ENCODE data around the gene SLC16A13. TPM values are rescaled to one million over a fixed set of nuclear protein-coding genes. Genes with fewer than 3 reads are reported as not detected.

The SLC16A13 gene
- total RNA-seq, 2 experiments from 2014 or later: 4.8 to 5.9 TPM

Other genes with a start within 250 kb of the SLC16A13 start
- gene TEKT1, start 204.3 kb upstream of the SLC16A13 start, total RNA-seq: not detected
- gene ALOX12, start 40.0 kb upstream of the SLC16A13 start, total RNA-seq: not detected
- gene RNASEK, start 23.4 kb upstream of the SLC16A13 start, total RNA-seq: 100 to 1,000 TPM in 1 of 2 experiments, 10 to 100 TPM in 1; 98.4 to 107 TPM
- gene BCL6B, start 13.0 kb upstream of the SLC16A13 start, total RNA-seq: 1 to 10 TPM; 1.2 to 2.4 TPM
- 1 to 10 TPM; 3.1 to 3.4 TPM for gene SLC16A11, start 8.1 kb downstream of the SLC16A13 start, total RNA-seq
- not detected for gene CLEC10A, start 44.2 kb downstream of the SLC16A13 start, total RNA-seq
- not detected for gene ASGR2, start 78.8 kb downstream of the SLC16A13 start, total RNA-seq
- 1 to 10 TPM; 2.6 to 3.9 TPM for gene ASGR1, start 143.4 kb downstream of the SLC16A13 start, total RNA-seq
- gene DLG4, start 183.8 kb downstream of the SLC16A13 start, total RNA-seq: 1 to 10 TPM; 9.5 to 9.7 TPM
- 100 to 1,000 TPM; 288 to 291 TPM for gene ACADVL, start 183.9 kb downstream of the SLC16A13 start, total RNA-seq
- gene DVL2, start 198.5 kb downstream of the SLC16A13 start, total RNA-seq: 10 to 100 TPM; 50.0 to 53.6 TPM
- 10 to 100 TPM; 17.8 to 24.4 TPM for gene PHF23, start 203.4 kb downstream of the SLC16A13 start, total RNA-seq
- 100 to 1,000 TPM; 104 to 118 TPM for gene GABARAP, start 206.4 kb downstream of the SLC16A13 start, total RNA-seq
- gene CTDNEP1, start 215.7 kb downstream of the SLC16A13 start, total RNA-seq: 100 to 1,000 TPM; 159 to 160 TPM
- 10 to 100 TPM; 80.2 to 85.4 TPM for gene ELP5, start 216.2 kb downstream of the SLC16A13 start, total RNA-seq
- 1 to 10 TPM; 1.5 to 1.7 TPM for gene CLDN7, start 226.5 kb downstream of the SLC16A13 start, total RNA-seq
- gene SLC2A4, start 245.7 kb downstream of the SLC16A13 start, total RNA-seq: under 1 TPM; 0.07 to 0.25 TPM

Data from activated CD8-positive, alpha-beta T cell treated with anti-CD3 and anti-CD28 coated beads for 36 hours (primary cell).